Keratinocyte (primary cell): ENCODE data around the gene ANKRD39.

Experiments
- EZH2 ChIP-seq: IDR thresholded peaks from one replicate; pipeline ENCODE4 v1.6.1; 2012; ENCODE audit warnings: inconsistent platforms, mild to moderate bottlenecking, low read length, moderate library complexity
- TF ChIP-seq, protein P1 (sequence below), 3 experiments: IDR thresholded peaks in 1 of 3; conservative IDR thresholded peaks in 1 of 3; optimal IDR thresholded peaks in 1 of 3; 2 replicates in 2 of 3; 3 replicates in 1 of 3; pipeline versions ENCODE3 to v1.5.1; 2011; ENCODE audit warnings: low read length in 3 of 3, mild to moderate bottlenecking in 3 of 3, moderate library complexity in 2 of 3, control low read depth in 1 of 3, inconsistent platforms in 1 of 3; ENCODE audit not compliant: insufficient read depth in 2 of 3; ENCODE audit errors: extremely low read depth in 1 of 3

GRCh38 chr2:96835830-96836229 lies 22.0 kb downstream of the ANKRD39 start:
- TF ChIP-seq, protein P1, sequence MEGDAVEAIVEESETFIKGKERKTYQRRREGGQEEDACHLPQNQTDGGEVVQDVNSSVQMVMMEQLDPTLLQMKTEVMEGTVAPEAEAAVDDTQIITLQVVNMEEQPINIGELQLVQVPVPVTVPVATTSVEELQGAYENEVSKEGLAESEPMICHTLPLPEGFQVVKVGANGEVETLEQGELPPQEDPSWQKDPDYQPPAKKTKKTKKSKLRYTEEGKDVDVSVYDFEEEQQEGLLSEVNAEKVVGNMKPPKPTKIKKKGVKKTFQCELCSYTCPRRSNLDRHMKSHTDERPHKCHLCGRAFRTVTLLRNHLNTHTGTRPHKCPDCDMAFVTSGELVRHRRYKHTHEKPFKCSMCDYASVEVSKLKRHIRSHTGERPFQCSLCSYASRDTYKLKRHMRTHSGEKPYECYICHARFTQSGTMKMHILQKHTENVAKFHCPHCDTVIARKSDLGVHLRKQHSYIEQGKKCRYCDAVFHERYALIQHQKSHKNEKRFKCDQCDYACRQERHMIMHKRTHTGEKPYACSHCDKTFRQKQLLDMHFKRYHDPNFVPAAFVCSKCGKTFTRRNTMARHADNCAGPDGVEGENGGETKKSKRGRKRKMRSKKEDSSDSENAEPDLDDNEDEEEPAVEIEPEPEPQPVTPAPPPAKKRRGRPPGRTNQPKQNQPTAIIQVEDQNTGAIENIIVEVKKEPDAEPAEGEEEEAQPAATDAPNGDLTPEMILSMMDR (optimal IDR thresholded peaks at IDR 0.05 in 1 of 3, IDR thresholded peaks at IDR 0.05 in 1 of 3, conservative IDR thresholded peaks at IDR 0.05 in 1 of 3; ENCODE audit: extremely low read depth in 1 of 3, insufficient read depth in 2 of 3, low read length in 3 of 3): no peak
- no peak for TF ChIP-seq EZH2
